Suppressor macrophage treated with lipopolysaccharide for 4 hours (primary cell): ENCODE data around the gene CPB1.
"Not testable (repeated sequence)": the region's sequence is repeated elsewhere in the genome, so short reads cannot be mapped to it uniquely, and the experiment has no call there.

Experiments used
- DNase-seq: peaks from one replicate; pipeline ENCODE4 v3.0.0-alpha.2; 2020

CPB1 gene

DNA sequence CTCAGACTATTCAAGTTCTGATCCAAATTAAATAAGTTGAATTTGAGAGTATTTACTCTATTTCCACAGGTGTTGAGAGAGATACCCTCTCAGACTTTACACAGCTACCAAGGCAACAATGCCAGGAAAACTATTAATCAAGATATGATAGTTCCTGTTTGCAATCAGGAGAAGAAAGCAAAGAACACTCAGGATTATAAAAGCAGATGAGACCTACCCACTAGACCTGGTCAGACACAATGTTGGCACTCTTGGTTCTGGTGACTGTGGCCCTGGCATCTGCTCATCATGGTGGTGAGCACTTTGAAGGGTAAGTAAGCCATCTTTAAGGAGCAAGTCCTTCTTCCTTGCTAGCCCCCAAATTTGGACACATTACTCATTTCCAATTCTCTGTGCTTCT, at the start of gene CPB1:
Gene CPB1 (plus strand): TSS at position 227 of the 400 bp plus-strand sequence. CDS start 13 bp downstream, at position 240.
- no peak for DNase-seq

DNA sequence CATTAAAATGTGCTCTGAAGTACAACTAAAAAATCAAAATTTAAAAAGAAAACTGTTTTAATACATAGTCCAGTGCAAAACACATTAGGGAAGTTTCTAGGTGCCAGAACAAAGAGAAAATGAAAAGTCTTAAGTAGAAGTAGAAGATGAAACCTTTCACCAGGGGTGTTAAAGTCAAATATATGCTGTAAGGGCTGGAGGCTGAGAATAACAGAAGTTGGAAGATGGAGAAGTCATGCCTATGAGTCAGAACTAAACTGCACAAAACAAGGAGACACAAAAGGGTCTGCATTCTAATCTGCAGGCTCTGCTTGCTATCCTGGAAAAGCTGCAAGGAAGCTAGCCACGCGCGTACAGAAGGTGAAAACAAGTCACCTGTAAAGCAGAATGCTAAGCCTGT, 48.7 kb upstream of the CPB1 start:
- DNase-seq = peak; percentile 59

DNA sequence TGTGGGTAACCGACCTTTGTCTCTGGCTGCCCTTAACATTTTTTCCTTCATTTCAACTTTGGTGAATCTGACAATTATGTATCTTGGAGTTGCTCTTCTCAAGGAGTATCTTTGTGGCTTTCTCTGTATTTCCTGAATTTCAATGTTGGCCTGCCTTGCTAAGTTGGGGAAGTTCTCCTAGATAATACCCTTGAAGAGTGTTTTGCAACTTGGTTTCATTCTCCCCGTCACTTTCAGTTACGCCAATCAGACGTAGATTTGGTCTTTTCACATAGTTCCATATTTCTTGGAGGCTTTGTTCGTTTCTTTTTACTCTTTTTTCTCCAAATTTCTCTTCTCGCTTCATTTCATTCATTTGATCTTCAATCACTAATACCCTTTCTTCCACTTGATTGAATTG, 42.6 kb upstream of the CPB1 start:
- DNase-seq = peak; percentile 73

DNA sequence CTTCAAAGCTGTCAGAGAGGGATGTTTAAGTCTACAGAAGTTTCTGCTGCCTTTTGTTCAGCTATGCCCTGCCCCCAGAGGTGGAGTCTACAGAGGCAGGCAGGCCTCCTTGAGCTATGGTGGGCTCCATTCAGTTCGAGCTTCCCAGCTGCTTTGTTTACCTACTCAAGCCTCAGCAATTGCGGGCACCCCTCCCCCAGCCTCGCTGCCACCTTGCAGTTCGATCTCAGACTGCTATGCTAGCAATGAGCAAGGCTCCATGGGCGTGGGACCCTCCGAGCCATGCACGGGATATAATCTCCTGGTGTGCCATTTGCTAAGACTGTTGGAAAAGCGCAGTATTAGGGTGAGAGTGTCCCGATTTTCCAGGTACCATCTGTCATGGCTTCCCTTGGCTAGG, 41.5 kb upstream of the CPB1 start:
- DNase-seq = not testable (repeated sequence)

DNA sequence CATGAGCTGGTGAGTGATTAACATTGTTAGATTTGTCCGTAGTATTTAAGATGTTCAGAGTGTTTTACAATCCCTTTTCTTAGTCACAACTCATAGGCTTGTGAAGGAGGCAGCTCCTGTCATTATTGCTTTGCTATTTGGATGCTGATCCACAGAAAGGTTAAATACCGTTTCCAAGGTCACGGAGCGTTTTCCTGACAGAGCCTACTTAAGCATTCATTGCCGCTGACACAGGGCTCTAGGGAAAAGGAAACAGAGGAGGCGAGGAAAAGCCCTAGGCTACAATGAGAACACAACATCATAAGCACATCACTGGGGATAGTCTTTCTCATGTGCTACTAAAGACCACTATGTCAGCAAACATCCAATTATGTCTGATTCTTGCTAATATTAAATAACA, 38.5 kb upstream of the CPB1 start:
- DNase-seq = no peak

DNA sequence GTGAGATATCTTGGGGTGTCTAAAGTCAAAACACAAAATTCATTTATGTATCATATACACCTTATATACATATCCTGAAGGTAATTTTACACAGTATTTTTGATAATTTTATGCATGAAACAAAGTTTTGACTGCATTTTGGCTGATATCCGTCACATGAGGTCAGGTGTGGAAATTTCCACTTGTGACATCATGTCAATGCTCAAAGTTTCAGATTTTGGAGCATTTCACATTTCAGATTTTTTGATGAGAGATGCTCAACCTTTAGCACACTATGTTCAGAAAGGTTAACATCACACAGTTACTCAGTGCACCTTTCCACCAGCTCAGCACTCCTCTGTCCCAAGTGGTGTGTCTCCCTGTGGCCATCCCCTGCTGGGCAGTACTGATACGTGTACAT, 37.7 kb upstream of the CPB1 start:
- no peak for DNase-seq

DNA sequence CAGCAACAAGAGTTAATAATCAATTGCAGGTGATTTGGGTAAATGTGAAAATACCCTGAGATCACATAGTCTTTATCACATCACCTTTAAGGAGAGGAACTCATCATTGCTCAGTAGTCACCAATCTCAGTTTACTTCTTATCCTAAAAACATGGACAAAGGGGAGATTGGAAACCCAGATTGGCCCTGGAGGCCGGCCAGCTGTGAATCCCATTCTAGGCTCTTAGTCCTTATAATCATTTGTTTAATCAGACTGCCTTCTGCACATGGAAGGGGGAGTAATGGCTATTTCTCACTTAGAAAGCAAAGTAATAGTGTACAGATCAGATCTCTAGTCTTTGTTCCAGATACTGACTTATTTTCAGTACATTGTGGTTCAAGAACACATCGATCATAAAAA, 37.2 kb upstream of the CPB1 start:
- DNase-seq = no peak

DNA sequence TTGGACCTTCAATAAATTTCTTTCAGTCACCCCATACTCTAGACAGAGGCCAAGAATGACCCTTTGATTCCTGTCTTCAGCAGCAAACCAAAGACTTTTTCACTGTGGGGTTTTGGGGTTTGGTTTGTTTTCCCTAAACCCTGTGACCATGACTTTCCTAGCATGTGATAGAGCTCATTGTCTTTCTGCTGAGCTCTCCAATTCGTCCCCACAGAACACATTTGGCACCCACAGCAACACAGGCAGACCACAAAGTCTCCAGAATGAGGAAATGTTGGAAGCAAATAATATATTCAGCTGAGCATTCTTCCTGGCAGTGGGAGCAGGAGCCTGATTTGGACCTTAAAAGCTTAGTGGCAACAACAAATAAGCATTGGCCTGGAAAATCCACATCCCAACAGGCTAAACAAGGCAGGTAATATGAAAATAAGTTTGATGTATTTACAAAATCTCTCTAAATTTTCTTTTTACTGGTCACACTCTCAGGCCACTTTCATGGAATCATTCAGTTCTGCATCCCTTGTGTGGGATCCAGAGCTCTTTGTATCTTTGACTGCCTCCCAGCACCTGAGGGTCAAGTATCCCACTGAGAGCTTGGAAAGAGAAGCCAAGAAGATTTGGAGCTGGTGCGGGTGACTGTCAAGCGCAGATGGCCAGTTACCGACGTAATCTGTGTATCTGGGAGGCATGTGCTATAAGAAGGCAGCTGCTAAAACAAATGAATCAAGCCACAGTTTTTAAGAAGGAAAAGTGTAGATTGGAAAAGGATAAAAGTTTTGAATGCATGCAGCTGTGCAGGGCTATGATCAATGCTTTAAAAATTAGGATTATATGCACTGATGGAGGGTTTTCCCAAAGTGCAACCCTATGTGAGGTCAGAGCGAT, 36.5 kb upstream of the CPB1 start:
- DNase-seq = peak; percentile 85

DNA sequence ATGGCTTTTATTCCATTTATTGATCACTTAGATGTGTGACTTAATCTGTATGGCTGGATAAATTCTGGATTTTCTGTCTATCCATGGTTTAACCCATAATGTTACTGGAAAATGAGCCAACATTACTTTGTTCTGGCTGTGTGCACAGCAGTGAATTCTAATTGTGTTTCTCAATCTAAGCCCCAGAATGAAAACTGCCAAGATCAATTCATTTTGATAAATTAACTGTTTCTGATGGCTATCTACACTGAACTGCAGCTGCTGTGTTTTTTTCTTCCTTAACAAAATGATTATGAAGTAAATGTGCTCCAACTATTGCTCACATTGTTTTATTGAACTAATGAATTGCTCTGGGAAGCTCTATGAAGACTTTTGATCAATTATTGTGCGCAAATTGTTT, 35.7 kb upstream of the CPB1 start:
- DNase-seq = no peak

DNA sequence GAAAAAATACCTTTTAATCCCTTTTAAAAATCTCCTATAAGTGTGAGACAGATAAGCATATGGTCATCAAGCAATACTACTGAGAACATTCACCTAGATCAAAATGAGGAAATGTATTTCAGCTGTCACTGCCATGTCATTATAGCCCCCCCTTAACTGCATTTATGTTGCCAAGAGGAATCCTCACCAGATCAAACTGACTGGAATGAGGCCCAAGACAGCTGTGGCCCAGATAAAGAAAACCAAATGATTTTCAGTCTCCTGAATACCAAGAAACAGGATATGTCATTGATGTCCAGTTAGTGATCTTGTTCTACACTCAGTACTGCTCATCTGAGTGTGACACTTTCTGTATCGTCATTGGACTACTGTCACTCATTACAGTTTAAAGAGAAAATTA, 35.1 kb upstream of the CPB1 start:
- DNase-seq = no peak

DNA sequence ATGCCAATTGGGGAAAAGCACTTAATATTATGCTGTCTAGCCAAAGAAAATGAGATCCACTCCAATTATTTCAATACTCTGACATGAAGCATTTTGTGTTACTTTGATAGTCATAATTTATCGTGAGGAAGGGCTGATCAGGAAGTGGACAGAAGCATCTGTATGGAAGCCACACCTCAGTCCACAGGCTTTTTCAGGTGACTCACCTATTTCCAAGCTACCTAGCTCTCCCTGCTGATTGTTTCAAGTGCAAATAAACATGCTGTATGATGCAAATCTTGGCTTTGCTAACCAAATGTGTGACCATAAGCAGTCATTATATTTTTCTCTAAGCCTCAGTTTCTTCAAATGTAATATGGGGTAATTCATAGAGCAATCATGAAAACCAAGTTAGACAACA, 30.8 kb upstream of the CPB1 start:
- DNase-seq = no peak

DNA sequence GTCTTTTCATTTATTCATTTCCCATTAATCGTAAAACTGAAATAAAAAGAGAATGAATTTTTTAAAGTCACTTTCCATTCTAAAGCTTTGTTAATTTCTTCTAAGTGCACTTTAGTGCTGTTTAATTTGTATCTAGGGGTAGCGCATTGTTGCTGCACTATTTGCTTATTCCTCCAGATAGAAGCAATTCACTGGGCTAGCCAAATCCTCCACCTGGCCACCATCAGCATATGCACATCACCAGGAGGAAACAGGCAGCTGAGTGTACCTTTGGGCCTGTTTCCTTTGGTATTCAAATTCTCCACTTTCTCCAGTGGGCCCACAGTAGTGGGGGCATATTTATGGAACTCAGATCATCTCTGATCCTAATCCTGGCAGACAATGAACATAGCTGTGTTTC, 29.8 kb upstream of the CPB1 start:
- no peak for DNase-seq

DNA sequence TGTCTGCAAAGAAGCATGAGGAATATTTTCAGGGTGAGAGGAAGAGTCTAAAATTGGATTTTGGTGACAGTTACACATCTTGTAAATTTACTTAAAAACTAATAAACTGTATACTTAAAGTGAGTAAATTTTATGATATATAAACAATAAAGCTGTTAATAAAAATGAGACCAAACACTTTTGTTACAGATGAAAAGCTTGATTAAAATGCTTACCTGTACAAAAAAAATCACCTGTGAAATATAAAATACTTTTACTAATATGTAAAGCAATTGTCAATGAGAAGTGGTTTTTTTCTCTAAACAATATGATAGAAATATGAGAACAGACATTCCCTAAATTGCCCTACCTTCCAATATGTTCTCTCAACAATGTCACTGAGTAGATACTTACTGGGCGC, 27.2 kb upstream of the CPB1 start:
- no peak for DNase-seq

DNA sequence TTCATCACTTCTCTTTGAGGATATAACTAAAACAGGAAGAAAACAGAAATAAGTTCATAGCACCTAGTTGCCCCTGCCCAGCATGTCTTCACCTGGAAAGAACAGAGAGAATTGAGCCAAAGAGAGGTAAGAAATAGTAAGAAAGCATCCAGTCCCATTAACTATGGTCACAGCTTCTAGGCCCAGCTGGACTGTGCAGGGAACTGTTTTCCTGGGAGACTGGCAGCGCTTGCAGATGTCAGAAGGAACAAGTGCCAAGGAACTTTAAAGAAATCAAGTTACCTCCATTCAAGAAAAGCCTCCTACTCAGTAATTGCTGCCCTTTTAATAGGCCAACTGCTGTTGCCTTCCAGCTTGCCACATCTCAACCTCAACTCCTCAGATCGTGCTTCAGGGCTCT, 17.8 kb upstream of the CPB1 start:
- no peak for DNase-seq

DNA sequence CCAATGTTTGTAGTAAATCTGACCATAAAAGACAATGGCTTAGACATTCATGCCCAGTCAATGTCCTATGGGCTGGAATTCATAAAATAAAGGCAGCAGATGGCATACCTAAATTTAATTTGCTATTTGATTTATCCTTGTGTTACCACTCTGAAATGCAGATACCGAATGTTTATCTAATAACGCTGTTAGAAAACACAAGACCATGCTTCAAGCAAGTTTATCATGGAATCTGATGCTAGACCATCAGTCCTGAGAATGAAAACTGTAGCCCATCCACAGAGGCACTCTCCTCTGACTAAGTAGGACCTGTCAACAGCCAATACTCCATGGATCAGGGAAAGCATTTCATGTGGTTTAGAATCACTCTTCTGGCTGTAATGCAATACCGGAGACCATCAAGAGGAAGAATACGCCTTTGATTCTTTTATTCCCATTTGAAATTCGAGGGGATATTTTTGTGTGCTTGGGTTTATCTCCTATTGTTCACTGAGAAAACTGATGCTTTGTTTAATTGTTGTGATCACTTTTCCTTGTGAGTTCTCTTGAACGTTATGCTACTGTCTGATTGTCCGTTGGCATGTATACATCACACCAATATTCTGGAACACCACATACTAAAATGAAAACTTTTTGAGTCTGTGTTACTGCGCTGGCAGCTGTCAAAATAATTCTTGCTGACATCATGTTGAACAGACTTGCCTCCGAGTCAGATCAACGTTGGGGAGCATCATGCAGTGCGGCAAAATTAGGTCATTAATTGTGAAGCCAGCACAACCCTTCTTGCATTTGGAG, 12.1 kb upstream of the CPB1 start:
- no peak for DNase-seq

DNA sequence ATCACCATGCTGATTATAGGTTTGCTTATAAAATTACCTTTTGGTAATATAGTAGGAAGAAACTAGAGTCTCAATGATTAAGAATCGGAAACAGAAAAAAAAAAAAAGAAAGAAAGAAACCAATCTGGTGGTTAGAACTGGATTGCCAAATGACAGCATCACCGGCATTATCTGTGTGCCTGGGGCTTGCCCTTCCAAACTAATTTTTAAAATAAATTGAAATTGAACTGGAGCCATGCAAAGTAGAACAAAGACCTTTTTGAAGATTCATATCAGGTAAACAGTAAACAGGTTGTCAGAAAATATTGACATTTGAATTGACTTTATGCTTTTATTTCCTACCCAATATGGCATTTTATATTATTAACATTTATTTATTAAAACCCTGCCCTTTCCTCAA, 11.2 kb upstream of the CPB1 start:
- no peak for DNase-seq

DNA sequence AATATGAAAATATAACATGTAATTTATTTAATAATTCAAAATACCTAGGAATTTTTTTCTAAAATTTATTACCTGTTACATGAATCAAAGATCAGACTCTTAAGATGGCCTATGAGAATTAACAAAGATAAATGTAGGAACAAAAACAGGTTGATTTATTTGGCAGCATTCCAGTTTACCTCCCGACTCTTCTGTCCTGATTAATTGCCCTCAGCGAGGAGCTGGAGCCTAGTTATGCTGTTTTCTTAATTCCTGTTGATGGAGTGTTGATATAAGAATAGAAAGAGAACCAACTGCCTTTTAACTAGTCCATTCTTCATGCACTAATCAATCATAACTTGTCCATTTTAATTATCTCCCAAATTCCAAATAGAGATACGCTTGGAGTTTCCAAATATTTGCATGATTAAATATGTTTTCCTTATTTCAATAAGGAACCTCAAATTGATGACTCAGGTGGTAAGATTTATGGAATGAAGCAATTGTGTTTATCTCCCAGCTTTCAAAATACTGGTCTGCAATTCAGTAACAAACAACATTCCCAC, 10.6 kb upstream of the CPB1 start:
- DNase-seq = no peak

DNA sequence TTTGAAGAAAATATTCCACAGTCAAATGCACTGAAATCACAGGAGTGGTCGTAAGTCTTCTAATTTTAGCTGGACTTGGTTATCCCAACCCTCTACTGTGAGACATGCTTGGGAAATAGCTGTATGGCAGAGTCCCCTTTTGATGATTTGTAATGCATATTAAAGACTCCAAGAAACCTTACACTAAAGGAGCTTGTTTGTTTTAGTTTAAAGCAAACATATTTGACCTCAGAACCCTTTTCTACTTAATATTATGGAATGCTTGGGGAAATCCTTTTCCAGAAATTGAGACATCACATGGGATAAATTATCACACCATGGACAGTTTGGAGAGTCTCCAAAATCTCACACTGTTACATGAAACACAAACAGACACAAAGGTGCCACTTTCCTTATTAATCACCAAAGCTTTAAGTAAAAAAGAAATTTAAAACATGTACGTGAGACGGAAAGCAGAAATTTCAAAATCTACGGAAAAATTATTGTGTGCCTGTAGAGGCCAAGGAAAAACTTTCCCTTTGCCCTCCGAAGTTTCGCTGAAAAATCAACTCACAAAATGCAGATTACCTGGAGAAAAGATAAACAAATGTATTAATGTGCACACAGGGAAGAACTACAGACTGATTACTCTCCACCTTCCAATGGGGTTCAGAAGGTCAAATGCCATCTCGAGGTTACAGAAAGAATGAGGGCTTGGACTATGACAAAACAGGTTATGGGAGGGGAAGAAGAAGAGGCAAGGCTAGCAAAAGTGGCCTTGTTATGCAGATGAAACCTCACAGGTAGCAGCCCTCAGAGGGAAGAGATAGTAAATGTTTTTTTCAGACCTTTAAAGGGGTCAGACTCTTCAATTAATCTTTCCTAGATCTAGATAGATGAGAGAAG, 7.0 kb upstream of the CPB1 start:
- no peak for DNase-seq

DNA sequence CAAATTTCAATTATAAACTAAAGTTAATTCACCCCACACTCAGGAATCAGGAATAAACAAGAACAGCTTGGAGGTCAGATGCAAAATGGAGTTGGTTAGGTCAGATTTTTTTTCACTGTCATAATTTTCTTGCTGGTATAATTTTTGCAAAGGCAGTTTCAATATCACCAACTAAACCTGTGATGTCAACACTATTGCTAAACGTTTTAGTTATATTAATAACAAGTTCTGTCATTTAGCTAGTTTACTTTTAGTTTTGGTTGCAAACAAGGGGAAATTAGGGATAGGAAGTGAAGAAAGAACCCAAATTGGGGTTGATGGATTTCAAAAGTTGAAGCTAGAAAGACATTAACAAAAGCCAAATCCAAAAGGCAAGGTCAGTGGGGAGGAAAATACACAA, 4.6 kb upstream of the CPB1 start:
- peak; percentile 82 for DNase-seq

DNA sequence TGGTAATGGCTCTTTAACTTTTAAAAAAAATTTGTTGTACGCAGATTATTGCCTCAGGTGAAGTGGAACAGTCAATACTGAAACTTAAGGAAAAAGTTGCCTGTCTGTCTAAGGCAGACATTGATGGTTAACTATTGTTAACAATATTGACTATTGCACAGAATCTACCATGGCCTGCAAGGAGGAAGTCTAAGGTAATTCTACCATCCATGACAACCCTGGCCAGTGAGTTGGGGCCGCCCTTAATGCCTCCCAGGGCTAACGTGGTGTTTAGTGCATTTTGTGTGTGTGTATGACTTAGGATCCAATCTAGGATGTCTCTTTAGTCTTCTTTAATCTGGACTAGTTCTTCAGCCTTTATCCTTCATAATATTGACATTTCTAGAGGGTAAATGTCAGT, 2.1 kb upstream of the CPB1 start:
- no peak for DNase-seq

DNA sequence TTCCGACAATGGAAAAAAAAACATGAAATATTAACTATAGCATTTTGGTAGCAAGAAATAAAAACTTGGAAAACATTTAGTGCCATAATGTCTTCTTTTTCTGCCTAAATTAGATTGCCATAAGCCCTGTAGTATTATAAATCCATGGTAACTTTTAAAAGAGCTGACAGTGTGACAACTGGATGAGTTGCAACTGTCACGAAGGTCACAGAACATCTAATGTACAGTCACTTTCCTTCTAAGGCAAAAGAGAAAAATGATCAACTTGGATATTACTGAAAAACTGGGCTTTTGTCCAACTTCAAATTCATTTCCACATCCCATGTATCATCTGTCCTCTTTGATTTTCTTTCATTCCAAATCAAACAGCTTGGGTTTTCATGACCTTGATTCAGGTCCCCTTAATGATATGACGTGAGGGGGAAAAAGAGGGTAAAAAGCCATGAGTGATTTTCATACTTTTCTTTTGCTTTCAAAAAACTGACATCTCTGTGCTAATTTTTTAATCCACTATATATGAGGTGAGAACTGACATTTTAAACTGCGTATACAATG, 602 bp downstream of the CPB1 start:
- no peak for DNase-seq

DNA sequence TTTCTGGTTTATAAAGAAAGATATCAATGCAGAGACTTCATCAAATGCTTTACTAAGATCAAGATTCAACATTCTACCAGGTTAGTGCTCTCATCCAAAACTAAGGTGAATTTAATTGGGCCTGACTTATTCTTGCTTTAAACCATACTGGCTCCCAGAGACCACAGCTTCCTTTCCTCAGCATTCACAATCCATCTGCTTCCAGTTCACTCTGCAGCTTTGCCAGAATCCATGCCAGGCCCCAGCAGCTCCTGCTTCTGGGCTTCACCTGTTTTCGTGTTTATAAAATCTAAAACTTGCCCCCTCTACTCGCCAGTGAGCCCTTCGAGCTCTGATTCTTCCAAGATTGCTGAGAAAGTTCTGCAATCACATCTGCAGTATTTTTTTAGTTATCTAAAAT, 2.3 kb downstream of the CPB1 start:
- DNase-seq = no peak

DNA sequence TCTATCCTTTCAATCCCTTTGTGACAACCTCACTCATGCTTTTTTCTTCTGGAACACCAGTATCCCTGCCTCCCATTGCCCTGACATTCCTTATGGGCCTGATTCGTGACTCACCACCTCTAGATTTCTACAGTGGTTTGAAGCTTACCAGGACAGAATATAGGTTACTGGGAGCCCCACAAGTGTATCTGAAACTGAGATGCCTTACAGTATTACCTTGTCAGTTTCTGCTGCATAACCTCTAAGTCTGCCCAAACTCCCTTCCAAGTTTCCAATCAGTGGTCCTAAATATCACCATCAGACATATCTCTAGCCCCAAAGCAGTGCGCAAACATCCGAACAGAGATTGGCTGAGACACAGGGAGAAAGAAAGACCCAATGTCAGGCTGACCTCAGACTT, 5.6 kb downstream of the CPB1 start:
- DNase-seq = no peak
